ENCODE results near the gene BCL11A. TPM values are rescaled to one million over a fixed set of nuclear protein-coding genes. Genes with fewer than 3 reads are reported as not detected.

The BCL11A gene
- total RNA-seq, 2 experiments from 2014 or later = 0.45 to 0.54 TPM

DNA sequence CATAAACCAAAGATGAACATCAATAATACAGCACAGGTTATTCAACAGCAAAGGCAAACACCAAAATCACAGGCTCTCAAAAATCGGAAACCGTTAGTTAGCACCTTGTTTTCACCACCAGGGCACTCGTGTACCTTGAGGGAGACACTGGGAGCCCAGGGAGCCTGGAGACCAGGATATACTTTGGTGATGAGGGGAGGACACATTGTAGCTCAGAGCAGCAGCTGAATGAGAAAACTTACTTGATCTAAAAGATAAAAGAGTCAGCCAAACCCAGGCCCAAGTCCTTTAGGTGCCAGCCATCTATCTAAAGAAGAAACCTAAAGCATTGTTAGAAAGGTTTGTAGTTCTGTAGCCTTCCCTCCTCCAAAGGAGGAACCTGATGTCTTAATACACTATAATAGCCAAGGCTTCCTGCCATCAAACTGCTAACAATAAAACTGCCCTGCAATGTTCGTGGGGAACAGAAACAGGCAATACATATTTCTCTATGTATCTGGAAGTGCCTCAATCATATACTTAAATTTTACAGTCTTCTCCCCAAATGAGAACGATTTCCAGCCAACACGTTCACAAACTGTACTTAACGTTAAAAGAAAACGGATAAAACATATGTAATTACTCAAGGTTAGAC, 19.3 kb downstream of the BCL11A start:
- no peak for ATAC-seq
- CTCF ChIA-PET = interaction anchor here (2.1 kb wide), 1 partner anchor 16 kb away, joined by 4 read pairs; no protein-coding TSS in a partner anchor
- Mint-ChIP-seq H3K4me3 (no peak overlapping the region), H3K36me3 (ENCODE audit: low read depth) (no peaks in the 10 kb centered on the region), H3K27me3 (peaks cover 23% of the 10 kb centered on the region), H3K4me1 (ENCODE audit: low read depth) (no peaks in the 10 kb centered on the region), H3K9me3 (no peaks in the 10 kb centered on the region), H3K27ac (no peak overlapping the region)
- no peak for DNase-seq
- intact Hi-C loops (cut with micrococcal nuclease) = no loop called here
- TF ChIP-seq, protein P1, sequence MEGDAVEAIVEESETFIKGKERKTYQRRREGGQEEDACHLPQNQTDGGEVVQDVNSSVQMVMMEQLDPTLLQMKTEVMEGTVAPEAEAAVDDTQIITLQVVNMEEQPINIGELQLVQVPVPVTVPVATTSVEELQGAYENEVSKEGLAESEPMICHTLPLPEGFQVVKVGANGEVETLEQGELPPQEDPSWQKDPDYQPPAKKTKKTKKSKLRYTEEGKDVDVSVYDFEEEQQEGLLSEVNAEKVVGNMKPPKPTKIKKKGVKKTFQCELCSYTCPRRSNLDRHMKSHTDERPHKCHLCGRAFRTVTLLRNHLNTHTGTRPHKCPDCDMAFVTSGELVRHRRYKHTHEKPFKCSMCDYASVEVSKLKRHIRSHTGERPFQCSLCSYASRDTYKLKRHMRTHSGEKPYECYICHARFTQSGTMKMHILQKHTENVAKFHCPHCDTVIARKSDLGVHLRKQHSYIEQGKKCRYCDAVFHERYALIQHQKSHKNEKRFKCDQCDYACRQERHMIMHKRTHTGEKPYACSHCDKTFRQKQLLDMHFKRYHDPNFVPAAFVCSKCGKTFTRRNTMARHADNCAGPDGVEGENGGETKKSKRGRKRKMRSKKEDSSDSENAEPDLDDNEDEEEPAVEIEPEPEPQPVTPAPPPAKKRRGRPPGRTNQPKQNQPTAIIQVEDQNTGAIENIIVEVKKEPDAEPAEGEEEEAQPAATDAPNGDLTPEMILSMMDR (IDR thresholded peaks at IDR 0.05) = no peak
- POLR2A ChIA-PET = no interaction called here

- H3K4me3 Mint-ChIP-seq = no peak overlapping the region
- intact Hi-C loops (cut with micrococcal nuclease) = no loop called here
- ATAC-seq (no peak), DNase-seq (no peak)
- POLR2A ChIA-PET = no interaction called here
- TF ChIP-seq, protein P1 (IDR thresholded peaks at IDR 0.05) = no peak
- no peaks in the 10 kb centered on the region for H3K9me3 Mint-ChIP-seq
- H3K4me1 Mint-ChIP-seq (ENCODE audit: low read depth) = no peaks in the 10 kb centered on the region
- H3K27me3 Mint-ChIP-seq = peaks cover 21% of the 10 kb centered on the region
- no peak overlapping the region for H3K27ac Mint-ChIP-seq
- CTCF ChIA-PET = no interaction called here
- no peaks in the 10 kb centered on the region for H3K36me3 Mint-ChIP-seq (ENCODE audit: low read depth)
These were observed 20.1 kb downstream of the BCL11A start for GRCh38 chr2:60533101-60534051.

GRCh38 chr2:60532421-60532820, 21.0 kb downstream of the BCL11A start:
- TF ChIP-seq, protein P1 (IDR thresholded peaks at IDR 0.05) = no peak
- DNase-seq (no peak), ATAC-seq (no peak)
- CTCF ChIA-PET = no interaction called here
- H3K27ac Mint-ChIP-seq = no peak overlapping the region
- no peaks in the 10 kb centered on the region for H3K9me3 Mint-ChIP-seq
- no peaks in the 10 kb centered on the region for H3K4me1 Mint-ChIP-seq (ENCODE audit: low read depth)
- H3K36me3 Mint-ChIP-seq (ENCODE audit: low read depth) = no peaks in the 10 kb centered on the region
- no peak overlapping the region for H3K4me3 Mint-ChIP-seq
- intact Hi-C loops (cut with micrococcal nuclease) = no loop called here
- H3K27me3 Mint-ChIP-seq = peaks cover 26% of the 10 kb centered on the region
- POLR2A ChIA-PET = no interaction called here

DNA sequence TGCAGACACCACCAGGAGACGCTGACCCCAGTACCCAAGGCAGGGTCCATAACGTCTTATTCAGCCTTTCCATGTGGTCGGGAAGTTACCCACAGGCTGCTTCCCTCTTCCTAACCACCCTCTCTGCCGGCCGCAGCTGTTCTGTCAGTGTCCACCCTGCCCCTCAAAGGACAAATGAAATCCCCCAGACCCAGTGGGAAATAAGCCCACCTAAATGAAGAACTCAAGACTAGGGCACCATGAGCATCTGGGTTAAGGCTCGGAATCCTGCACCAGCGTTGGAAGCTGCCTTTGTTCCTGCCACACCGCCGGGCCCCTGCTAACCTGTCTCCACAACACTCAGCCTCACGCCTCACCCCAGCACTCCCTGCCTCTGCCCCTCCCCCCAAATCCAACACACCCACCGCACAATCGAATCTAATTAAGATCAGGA, 21.7 kb downstream of the BCL11A start:
- Mint-ChIP-seq H3K27me3 (peaks cover 26% of the 10 kb centered on the region), H3K36me3 (ENCODE audit: low read depth) (no peaks in the 10 kb centered on the region), H3K9me3 (no peaks in the 10 kb centered on the region), H3K4me3 (no peak overlapping the region), H3K27ac (no peak overlapping the region), H3K4me1 (ENCODE audit: low read depth) (no peaks in the 10 kb centered on the region)
- DNase-seq (no peak), ATAC-seq (no peak)
- TF ChIP-seq, protein P1 (IDR thresholded peaks at IDR 0.05) = no peak
- intact Hi-C loops (cut with micrococcal nuclease) = no loop called here
- POLR2A ChIA-PET = no interaction called here
- CTCF ChIA-PET = no interaction called here
